Coronary artery (tissue), 2 donors: ENCODE data around the gene EFCAB12.

Experiments
- DNase-seq: peaks from one replicate; pipeline ENCODE4 v3.0.0-alpha.2; 2017; ENCODE audit warnings: low spot score
- H3K27ac ChIP-seq, 2 donors: fragments of 200-600 bp; sonication (generic); one replicate each; pipeline ENCODE4 v1.5.1; 2016 to 2019
- H3K4me3 ChIP-seq: fragments of 200-600 bp; sonication (generic); 2 replicates; pipeline ENCODE4 v1.5.1; 2016; ENCODE audit warnings: mild to moderate bottlenecking, moderate library complexity
- CTCF ChIP-seq: fragments of 200-600 bp; sonication (generic); IDR thresholded peaks from one replicate; pipeline ENCODE4 v1.5.1; 2019; ENCODE audit warnings: antibody characterized with exemption

Gene EFCAB12

GRCh38 chr3:129461022-129461421 lies 32.6 kb upstream of the EFCAB12 start:
- DNase-seq, result no peak
- Histone ChIP-seq H3K27ac (peak overlapping the region in 1 of 2 donors; percentile 66), H3K4me3 (no peak overlapping the region)
- TF ChIP-seq CTCF, result no peak

GRCh38 chr3:129460572-129460971 lies 32.1 kb upstream of the EFCAB12 start:
- no peak for TF ChIP-seq CTCF
- H3K4me3 ChIP-seq, result no peak overlapping the region
- H3K27ac ChIP-seq, result no peak overlapping the region
- DNase-seq, result no peak

GRCh38 chr3:129460155-129460554 lies 31.7 kb upstream of the EFCAB12 start:
- no peak for DNase-seq
- H3K4me3 ChIP-seq, result no peak overlapping the region
- no peak overlapping the region for H3K27ac ChIP-seq
- no peak for TF ChIP-seq CTCF

- H3K27ac ChIP-seq, result no peak overlapping the region
- no peak for DNase-seq
- no peak overlapping the region for H3K4me3 ChIP-seq
- TF ChIP-seq CTCF, result no peak
These were observed 25.3 kb upstream of the EFCAB12 start for GRCh38 chr3:129453732-129454131.

GRCh38 chr3:129449279-129450115 lies 21.1 kb upstream of the EFCAB12 start:
- H3K4me3 ChIP-seq, result no peak overlapping the region
- TF ChIP-seq CTCF, result no peak
- no peak overlapping the region for H3K27ac ChIP-seq
- DNase-seq, result no peak

- DNase-seq, result no peak
- TF ChIP-seq CTCF, result no peak
- no peak overlapping the region for H3K27ac ChIP-seq
- no peak overlapping the region for H3K4me3 ChIP-seq
These were observed 19.9 kb upstream of the EFCAB12 start for GRCh38 chr3:129448186-129448895.
